GM12878 (cell line): ENCODE measurements around the gene NKAIN2. TPM values are rescaled to one million over a fixed set of nuclear protein-coding genes. Genes with fewer than 3 reads are reported as not detected.

ENCODE experiments used
- ATAC-seq: fragments of 200-7000 bp; cut with Tn5 transposase; 3 replicates; pipeline ENCODE4 v1.9.1; 2020; ENCODE audit warnings: mild to moderate bottlenecking, moderate library complexity
- BruUV-seq: library from RNA; stranded (reverse); fragments of 400-500 nt; replicated peaks from 2 replicates; lab custom pipeline; 2021; lab: Mats Ljungman, UMichigan
- CTCF ChIA-PET: fragments of 300-600 bp; sonication (Branson Sonifier 250); formaldehyde crosslinking; extraction: SDS; loops from one replicate; lab custom pipeline; 2021; ENCODE audit warnings: inconsistent platforms; lab: Yijun Ruan, JAX
- POLR2A ChIA-PET: fragments of 350-600 bp; formaldehyde crosslinking; extraction: SDS; loops from one replicate; lab custom pipeline; 2021; ENCODE audit warnings: inconsistent platforms; lab: Charles Lee
- RAD21 ChIA-PET: fragments of 300-600 bp; sonication (Branson Sonifier 250); formaldehyde crosslinking; loops from one replicate; lab custom pipeline; 2023; ENCODE audit warnings: antibody characterized with exemption; ENCODE audit not compliant: unreplicated experiment; lab: Charles Lee
- SMC1A ChIA-PET: fragments of 300-600 bp; sonication (Branson Sonifier 250); formaldehyde crosslinking; loops from one replicate; lab custom pipeline; 2023; ENCODE audit not compliant: unreplicated experiment, uncharacterized antibody; lab: Charles Lee
- DNase-seq: peaks from one replicate; pipeline ENCODE4 v3.0.0-alpha.2; 2011; ENCODE audit warnings: low read depth, low spot score
- FAIRE-seq: peaks from 3 replicates; lab custom pipeline; 2011; peaks lifted over from hg19 to GRCh38; lab: Jason Lieb, UNC
- H2AFZ ChIP-seq: 2 replicates; pipeline ENCODE4 v1.6.0; 2011; ENCODE audit warnings: low read depth, low read length, control low read depth; ENCODE audit not compliant: control insufficient read depth
- H3K27ac ChIP-seq: 2 replicates; pipeline ENCODE4 v1.5.1; 2011; ENCODE audit warnings: control low read depth; ENCODE audit not compliant: control insufficient read depth, insufficient read depth
- H3K27me3 ChIP-seq, 2 experiments: replicated peaks in 1 of 2; 2 replicates each; pipeline versions ENCODE4 v1.6.0 to v1.6.1; 2011; ENCODE audit warnings: low read length in 1 of 2; ENCODE audit not compliant: control insufficient read depth in 2 of 2, insufficient read depth in 2 of 2
- H3K36me3 ChIP-seq, 2 experiments: 2 replicates each; pipeline ENCODE4 v1.5.1; 2011; ENCODE audit warnings: low read length in 1 of 2; ENCODE audit not compliant: control insufficient read depth in 2 of 2, insufficient read depth in 2 of 2
- H3K4me1 ChIP-seq: 2 replicates; pipeline ENCODE4 v1.6.1; 2011; ENCODE audit warnings: mild to moderate bottlenecking, low read length, moderate library complexity, mixed read lengths; ENCODE audit not compliant: control insufficient read depth, insufficient read depth
- H3K4me2 ChIP-seq: 2 replicates; pipeline ENCODE4 v1.6.0; 2011; ENCODE audit warnings: control low read depth; ENCODE audit not compliant: control insufficient read depth, insufficient read depth
- H3K4me3 ChIP-seq: fragments of 200-600 bp; sonication (generic); 2 replicates; pipeline ENCODE4 v1.5.1; 2016
- H3K79me2 ChIP-seq: 2 replicates; pipeline ENCODE4 v1.6.0; 2011; ENCODE audit warnings: low read length; ENCODE audit not compliant: control insufficient read depth, insufficient read depth
- H3K9ac ChIP-seq: 2 replicates; pipeline ENCODE4 v1.8.0; 2011; ENCODE audit warnings: low read length, control low read depth, mixed read lengths; ENCODE audit not compliant: control insufficient read depth, insufficient read depth
- H3K9me3 ChIP-seq: replicated peaks from 3 replicates; pipeline ENCODE4 v1.5.1; 2011; ENCODE audit warnings: mild to moderate bottlenecking, low read length; ENCODE audit not compliant: control insufficient read depth, insufficient read depth
- H4K20me1 ChIP-seq: 2 replicates; pipeline ENCODE4 v1.6.0; 2011; ENCODE audit not compliant: control insufficient read depth, insufficient read depth
- ASH2L ChIP-seq: fragments of 300-600, 200-600 bp; sonication (generic); IDR thresholded peaks from 2 replicates; pipeline ENCODE4 v1.6.1; 2017; ENCODE audit warnings: low read depth, mild to moderate bottlenecking, borderline replicate concordance
- ATF7 ChIP-seq: fragments of 450-650 bp; IDR thresholded peaks from 2 replicates; pipeline ENCODE4 v1.6.1; 2016; ENCODE audit warnings: low read depth, mild to moderate bottlenecking
- BACH1 ChIP-seq: fragments of 450-650 bp; IDR thresholded peaks from 2 replicates; pipeline ENCODE4 v1.6.1; 2017; ENCODE audit warnings: mild to moderate bottlenecking, borderline replicate concordance
- BHLHE40 ChIP-seq, 2 experiments: fragments of 450-650 bp in 1 of 2; IDR thresholded peaks; 2 replicates each; pipeline ENCODE4 v1.6.1; 2011 to 2017; ENCODE audit warnings: low read depth in 2 of 2, borderline replicate concordance in 1 of 2, improper control_type of control experiment in 1 of 2, low read length in 1 of 2, mild to moderate bottlenecking in 1 of 2
- E4F1 ChIP-seq: fragments of 450-650 bp; IDR thresholded peaks from 2 replicates; pipeline ENCODE4 v1.6.1; 2018; ENCODE audit warnings: borderline replicate concordance, mild to moderate bottlenecking; ENCODE audit not compliant: partially characterized antibody
- EZH2 ChIP-seq: IDR thresholded peaks from 2 replicates; pipeline ENCODE4 v1.6.1; 2012; ENCODE audit warnings: low read depth, mild to moderate bottlenecking, control low read depth, inconsistent platforms, low read length, borderline replicate concordance; ENCODE audit not compliant: control insufficient read depth
- GABPA ChIP-seq: IDR thresholded peaks from 2 replicates; pipeline ENCODE4 v1.6.1; 2014; ENCODE audit warnings: antibody characterized with exemption, low read depth, mild to moderate bottlenecking, inconsistent platforms
- GATAD2B ChIP-seq: fragments of 450-650 bp; conservative IDR thresholded peaks from 2 replicates; pipeline ENCODE4 v1.6.1; 2017; ENCODE audit warnings: low read depth, mild to moderate bottlenecking, moderate library complexity
- IRF3 ChIP-seq: fragments of 450-650 bp; IDR thresholded peaks from 2 replicates; pipeline ENCODE4 v1.6.1; 2014; ENCODE audit warnings: mild to moderate bottlenecking
- LARP7 ChIP-seq: fragments of 450-650 bp; IDR thresholded peaks from 2 replicates; pipeline ENCODE4 v1.6.1; 2017; ENCODE audit warnings: mild to moderate bottlenecking
- MYB ChIP-seq: fragments of 150-350 bp; IDR thresholded peaks from 2 replicates; pipeline ENCODE4 v1.6.1; 2014; ENCODE audit warnings: mild to moderate bottlenecking, low read depth, low read length, borderline replicate concordance
- NFXL1 ChIP-seq: fragments of 450-650 bp; IDR thresholded peaks from 2 replicates; pipeline ENCODE4 v1.6.1; 2017; ENCODE audit warnings: antibody characterized with exemption, mild to moderate bottlenecking, borderline replicate concordance
- NR2C1 ChIP-seq: fragments of 450-650 bp; IDR thresholded peaks from 2 replicates; pipeline ENCODE4 v1.6.1; 2017; ENCODE audit warnings: antibody characterized with exemption, mild to moderate bottlenecking, moderate library complexity
- NR2C2 ChIP-seq: IDR thresholded peaks from 2 replicates; pipeline ENCODE4 v1.6.1; 2011; ENCODE audit warnings: borderline replicate concordance, low read depth; ENCODE audit not compliant: control insufficient read depth, insufficient read length
- PAX5 ChIP-seq: IDR thresholded peaks from 2 replicates; pipeline ENCODE4 v1.6.1; 2011; ENCODE audit warnings: low read depth, low read length, borderline replicate concordance
- PAX8 ChIP-seq: fragments of 450-650 bp; IDR thresholded peaks from 2 replicates; pipeline ENCODE4 v1.6.1; 2017; ENCODE audit warnings: mild to moderate bottlenecking, moderate library complexity
- POLR2AphosphoS2 ChIP-seq: IDR thresholded peaks from 2 replicates; pipeline ENCODE4 v1.6.1; 2011; ENCODE audit warnings: low read depth, mild to moderate bottlenecking, low read length, improper control_type of control experiment, moderate library complexity
- RAD51 ChIP-seq: fragments of 450-650 bp; IDR thresholded peaks from 2 replicates; pipeline ENCODE4 v1.6.1; 2016; ENCODE audit warnings: moderate library complexity, mild to moderate bottlenecking, inconsistent platforms
- SP1 ChIP-seq: IDR thresholded peaks from one replicate; pipeline ENCODE4 v1.6.1; 2011; ENCODE audit warnings: low read depth, low read length
- SREBF2 ChIP-seq: IDR thresholded peaks from 2 replicates; pipeline ENCODE4 v1.6.1; 2012; ENCODE audit warnings: mild to moderate bottlenecking, low read length
- SUZ12 ChIP-seq: fragments of 200-600 bp; sonication (generic); IDR thresholded peaks from one replicate; pipeline ENCODE4 v1.6.1; 2018; ENCODE audit warnings: antibody characterized with exemption, mild to moderate bottlenecking; ENCODE audit not compliant: unreplicated experiment
- ZNF217 ChIP-seq: fragments of 450-650 bp; IDR thresholded peaks from 2 replicates; pipeline ENCODE4 v1.6.1; 2017; ENCODE audit warnings: antibody characterized with exemption, mild to moderate bottlenecking
- WGBS: methylation state at CpG from one replicate; pipeline ENCODE4 v1.1.6; 2016; ENCODE audit warnings: low lambda C conversion rate; ENCODE audit not compliant: insufficient replicate concordance, insufficient coverage; ENCODE audit errors: missing lambda C conversion rate; 5-methylcytosine and 5-hydroxymethylcytosine counted together
- in situ Hi-C: fragments of 300-500 bp; cut with MboI; formaldehyde crosslinking; loops from 9 replicates; pipeline ENCODE4 v1.14.3; 2018; ENCODE audit warnings: mixed read lengths
- intact Hi-C: fragments of 100-400 bp; cut with micrococcal nuclease; formaldehyde crosslinking; loops from one replicate; pipeline ENCODE4 v1.14.2; 2022; ENCODE audit not compliant: unreplicated experiment
- polyA plus RNA-seq, 11 experiments: library from polyadenylated mRNA; depleted of rRNA in 4 of 11; unstranded in 6 of 11; stranded (reverse) in 5 of 11; fragments of >200 nt; fragmentation: Nextera tagmentation in 4 of 11; fragmentation: Illumina TruSeq in 1 of 11; extraction: Ambion mirVana in 4 of 11; extraction: Trizol in 1 of 11; gene quantifications; 1 replicate in 1 of 11; 2 replicates in 10 of 11; pipeline versions ENCODE4 v1.2.1 to v1.2.3, GENCODE V29; 2011 to 2016; ENCODE audit warnings: inconsistent platforms in 2 of 11, missing spikeins in 2 of 11, low read depth in 1 of 11
- total RNA-seq, 4 experiments: library from RNA; depleted of rRNA in 3 of 4; stranded (reverse); fragments of >200 nt in 3 of 4; fragmentation: Illumina TruSeq in 1 of 4; extraction: Trizol in 1 of 4; gene quantifications; 2 replicates each; pipeline versions ENCODE4 v1.2.1 to v1.2.3, GENCODE V29; 2013 to 2021

The NKAIN2 gene
- total and polyA plus RNA-seq, 10 of the 15 experiments (the other 5 are each of a cell fraction or from before 2014, with no cell fraction given), result not detected

GRCh38 chr6:123925350-123925749, 121.7 kb downstream of the NKAIN2 start (continued):
- peak; percentile 58 for TF ChIP-seq ATF7
- no peak for TF ChIP-seq SUZ12
- 0 out of 2 replicates have a peak, but pooled peaks have one; percentile 15 for TF ChIP-seq GABPA
- peak; percentile 82; the same call in 1 of the 2 replicates for TF ChIP-seq BACH1
- TF ChIP-seq ZNF217, result peak; percentile 98

GRCh38 chr6:123925842-123926399, 122.3 kb downstream of the NKAIN2 start:
- no TSS peak for BruUV-seq
- ChIA-PET RAD21 (interaction anchor here (0.6 kb wide), 1 partner anchor 50 kb away, joined by 3 read pairs; no protein-coding TSS in a partner anchor), SMC1A (interaction anchor here (0.8 kb wide), 1 partner anchor 10 kb away, joined by 3 read pairs; no protein-coding TSS in a partner anchor), POLR2A (no interaction called here), CTCF (no interaction called here)
- H4K20me1 ChIP-seq, result no peaks in the 10 kb centered on the region
- intact Hi-C loops (no loop called here), in situ Hi-C loops (no loop called here)
- H3K36me3 ChIP-seq, result no peaks in the 10 kb centered on the region
- ATAC-seq (no peak), FAIRE-seq (no peak), DNase-seq (no peak)
- H2AFZ ChIP-seq, result no peak overlapping the region
- H3K4me2 ChIP-seq, result no peak overlapping the region
- no peaks in the 10 kb centered on the region for H3K9me3 ChIP-seq
- H3K9ac ChIP-seq, result no peak overlapping the region
- 5% methylated on average over 1 of the region's 1 CpG for WGBS
- no peak overlapping the region for H3K27ac ChIP-seq
- TF ChIP-seq E4F1, result no peak
- TF ChIP-seq POLR2AphosphoS2, result no peak
- no peak for TF ChIP-seq NR2C1
- no peak for TF ChIP-seq MYB
- TF ChIP-seq EZH2, result no peak
- TF ChIP-seq NR2C2, result no peak
- TF ChIP-seq SREBF2, result no peak
- TF ChIP-seq BHLHE40 (IDR thresholded peaks at IDR 0.05; ENCODE audit: borderline replicate concordance in 1 of 2, low read depth in 2 of 2, low read length in 1 of 2), result no peak
- TF ChIP-seq PAX5, result no peak
- TF ChIP-seq LARP7, result no peak
- no peak for TF ChIP-seq RAD51
- TF ChIP-seq IRF3, result no peak
- no peak for TF ChIP-seq ATF7
- no peak for TF ChIP-seq GATAD2B
- TF ChIP-seq BACH1, result no peak
- no peak for TF ChIP-seq NFXL1
- TF ChIP-seq PAX8, result no peak
- TF ChIP-seq SP1, result no peak
- no peak for TF ChIP-seq ASH2L
- no peaks in the 10 kb centered on the region for H3K4me1 ChIP-seq
- no peaks in the 10 kb centered on the region for H3K79me2 ChIP-seq
- H3K27me3 ChIP-seq, result no peaks in the 10 kb centered on the region; a peak in 2 of 4 replicates
- H3K4me3 ChIP-seq, result no peak overlapping the region
